Measurements from ENCODE around the gene PPP1R17.

Gene PPP1R17

GRCh38 chr7:31705377-31705776 lies 18.4 kb downstream of the PPP1R17 start:
- DNase-seq, result no peak

GRCh38 chr7:31707089-31707488 lies 20.1 kb downstream of the PPP1R17 start:
- DNase-seq, result no peak

- DNase-seq, result no peak
Measured at GRCh38 chr7:31710171-31710570, 23.2 kb downstream of the PPP1R17 start.

- no peak for DNase-seq
Measured at GRCh38 chr7:31716355-31716754, 29.3 kb downstream of the PPP1R17 start.

GRCh38 chr7:31720366-31720765 lies 33.4 kb downstream of the PPP1R17 start:
- no peak for DNase-seq

GRCh38 chr7:31724696-31725095 lies 37.7 kb downstream of the PPP1R17 start:
- DNase-seq, result no peak

GRCh38 chr7:31729195-31729804 lies 42.3 kb downstream of the PPP1R17 start:
- no peak for DNase-seq

- no peak for DNase-seq
Measured at GRCh38 chr7:31734456-31734855, 47.4 kb downstream of the PPP1R17 start.

- peak; percentile 41 for DNase-seq
Measured at GRCh38 chr7:31735991-31736982, 49.3 kb downstream of the PPP1R17 start.

GRCh38 chr7:31741852-31742251 lies 54.8 kb downstream of the PPP1R17 start:
- no peak for DNase-seq

- DNase-seq, result peak; percentile 0
Measured at GRCh38 chr7:31744294-31744874, 57.4 kb downstream of the PPP1R17 start.

- no peak for DNase-seq
Measured at GRCh38 chr7:31747553-31747952, 60.5 kb downstream of the PPP1R17 start.

GRCh38 chr7:31748084-31748483 lies 61.1 kb downstream of the PPP1R17 start:
- DNase-seq, result no peak

GRCh38 chr7:31751726-31752125 lies 64.7 kb downstream of the PPP1R17 start:
- DNase-seq, result no peak

All from NCI-H510A (cell line).